K562 (cell line): ENCODE results near the gene FOXP4. TPM values are rescaled to one million over a fixed set of nuclear protein-coding genes. Genes with fewer than 3 reads are reported as not detected.

ENCODE experiments used
- ATAC-seq: fragments of 200-7000 bp; cut with Tn5 transposase; 3 replicates; pipeline ENCODE4 v1.9.1; 2020; ENCODE audit warnings: moderate library complexity
- BruUV-seq: library from RNA; stranded (reverse); fragments of 400-500 nt; replicated peaks from 2 replicates; lab custom pipeline; 2021; lab: Mats Ljungman, UMichigan
- CTCF ChIA-PET: fragments of 300-600 bp; formaldehyde crosslinking; extraction: SDS; loops from one replicate; lab custom pipeline; 2021; ENCODE audit warnings: low intra/inter-chr PET ratio; lab: Yijun Ruan, JAX
- POLR2A ChIA-PET: fragments of 300-600, 350-650 bp; sonication (Branson Sonifier 250); formaldehyde crosslinking; extraction: SDS; loops from one replicate; lab custom pipeline; 2021; ENCODE audit warnings: antibody characterized with exemption, inconsistent platforms; lab: Yijun Ruan, JAX
- DNase-seq, 4 experiments: peaks; one replicate each; pipeline versions ENCODE4 v3.0.0 to v3.0.0-alpha.2; 2011 to 2018; ENCODE audit warnings: low spot score in 3 of 4, mixed read lengths in 3 of 4; ENCODE audit errors: extremely low read depth in 1 of 4
- FAIRE-seq: peaks from 2 replicates; lab custom pipeline; 2011; peaks lifted over from hg19 to GRCh38; lab: Jason Lieb, UNC
- H2AFZ ChIP-seq: 2 replicates; pipeline ENCODE4 v1.6.0; 2011; ENCODE audit warnings: low read depth, low read length, control low read depth, inconsistent platforms
- H3K27ac ChIP-seq: fragments of 200-600 bp; 3 replicates; pipeline ENCODE4 v1.8.0; 2011; ENCODE audit warnings: low read depth, mild to moderate bottlenecking, control low read depth, inconsistent platforms, low read length, moderate library complexity, mixed read lengths; ENCODE audit errors: extremely low read depth
- H3K27me3 ChIP-seq, 2 experiments: fragments of 300-600 bp in 1 of 2; 2 replicates in 1 of 2; 3 replicates in 1 of 2; pipeline versions ENCODE4 v1.6.0 to v1.8.0; 2011; ENCODE audit warnings: inconsistent platforms in 2 of 2, low read length in 2 of 2, mild to moderate bottlenecking in 1 of 2, mixed read lengths in 1 of 2, moderate library complexity in 1 of 2; ENCODE audit not compliant: control insufficient read depth in 2 of 2, insufficient read depth in 2 of 2
- H3K36me3 ChIP-seq: fragments of 300-600 bp; 3 replicates; pipeline ENCODE4 v1.8.0; 2011; ENCODE audit warnings: mild to moderate bottlenecking, low read length, inconsistent platforms; ENCODE audit not compliant: control insufficient read depth, insufficient read depth
- H3K4me1 ChIP-seq, 2 experiments: fragments of 200-600 bp in 1 of 2; replicated peaks in 1 of 2; 2 replicates in 1 of 2; 3 replicates in 1 of 2; pipeline versions ENCODE4 v1.5.1 to v1.8.0; 2011; ENCODE audit warnings: inconsistent platforms in 2 of 2, low read length in 2 of 2, mild to moderate bottlenecking in 1 of 2, mixed read lengths in 1 of 2, moderate library complexity in 1 of 2; ENCODE audit not compliant: control insufficient read depth in 2 of 2, insufficient read depth in 2 of 2
- H3K4me2 ChIP-seq: 2 replicates; pipeline ENCODE4 v1.6.1; 2011; ENCODE audit warnings: low read length, control low read depth, inconsistent platforms, mixed read lengths; ENCODE audit not compliant: insufficient read depth
- H3K4me3 ChIP-seq: fragments of 200-600 bp; sonication (generic), shearing (Covaris generic); 2 replicates; pipeline ENCODE4 v1.5.1; 2016; ENCODE audit warnings: control low read depth, inconsistent platforms
- H3K79me2 ChIP-seq: fragments of 200-600 bp; 3 replicates; pipeline ENCODE4 v1.8.0; 2011; ENCODE audit warnings: low read length, inconsistent platforms; ENCODE audit not compliant: control insufficient read depth, insufficient read depth
- H3K9ac ChIP-seq, 2 experiments: 2 replicates each; pipeline versions ENCODE4 v1.6.0 to v1.6.1; 2011; ENCODE audit warnings: low read depth in 2 of 2, low read length in 2 of 2, control low read depth in 1 of 2, inconsistent platforms in 1 of 2, mild to moderate bottlenecking in 1 of 2, mixed read lengths in 1 of 2; ENCODE audit not compliant: insufficient read depth in 1 of 2
- H3K9me1 ChIP-seq: one replicate; pipeline ENCODE4 v1.6.0; 2011; ENCODE audit warnings: inconsistent platforms, mild to moderate bottlenecking, low read length, moderate library complexity; ENCODE audit not compliant: control insufficient read depth, insufficient read depth
- H3K9me3 ChIP-seq: replicated peaks from 2 replicates; pipeline ENCODE4 v1.5.1; 2011; ENCODE audit warnings: low read depth, low read length, inconsistent platforms; ENCODE audit not compliant: control insufficient read depth, insufficient read depth
- H4K20me1 ChIP-seq: replicated peaks from 2 replicates; pipeline ENCODE4 v1.6.1; 2011; ENCODE audit warnings: low read length, inconsistent platforms, mixed read lengths; ENCODE audit not compliant: control insufficient read depth, insufficient read depth
- FOXA1 ChIP-seq: fragments of 450-650 bp; IDR thresholded peaks from 2 replicates; pipeline ENCODE4 v1.6.1; 2016; ENCODE audit warnings: mild to moderate bottlenecking, borderline replicate concordance
- WGBS: fragments of 100-300 bp; shearing (Covaris generic); methylation state at CpG from one replicate; pipeline ENCODE4 v1.1.6; 2016; ENCODE audit warnings: low coverage, mixed read lengths; ENCODE audit not compliant: insufficient coverage; ENCODE audit errors: missing lambda C conversion rate; 5-methylcytosine and 5-hydroxymethylcytosine counted together
- in situ Hi-C: fragments of 300-500 bp; cut with MboI; formaldehyde crosslinking; loops from 4 replicates; pipeline ENCODE4 v1.15.0; 2018; ENCODE audit warnings: inconsistent platforms, mixed read lengths
- intact Hi-C: fragments of 100-400 bp; cut with micrococcal nuclease; formaldehyde crosslinking; loops from 2 replicates; pipeline ENCODE4 v1.14.2; 2022
- polyA plus RNA-seq, 8 experiments: library from polyadenylated mRNA; depleted of rRNA in 4 of 8; stranded (reverse) in 5 of 8; unstranded in 3 of 8; fragments of >200 nt; fragmentation: Nextera tagmentation in 2 of 8; fragmentation: Illumina TruSeq in 1 of 8; extraction: Ambion mirVana in 2 of 8; extraction: Trizol in 1 of 8; gene quantifications; 2 replicates each; pipeline versions ENCODE4 v1.2.1 to v1.2.3, GENCODE V29; 2011 to 2014; ENCODE audit warnings: inconsistent platforms in 1 of 8, missing spikeins in 1 of 8
- total RNA-seq, 7 experiments: library from RNA; depleted of rRNA in 6 of 7; stranded (reverse); fragments of >200 nt in 6 of 7; fragmentation: Illumina TruSeq in 2 of 7; extraction: Trizol in 2 of 7; gene quantifications; 2 replicates each; pipeline versions ENCODE4 v1.2.1 to v1.2.3, GENCODE V29; 2011 to 2021; ENCODE audit warnings: low replicate concordance in 1 of 7
- TF ChIP-seq, protein P1 (sequence below): fragments of 450-650 bp; IDR thresholded peaks from 2 replicates; pipeline ENCODE4 v1.6.1; 2018; ENCODE audit not compliant: partially characterized antibody

The FOXP4 gene
- total and polyA plus RNA-seq, 9 of the 15 experiments (the other 6 are each of a cell fraction or from before 2014, with no cell fraction given) = 0.11 to 29.4 (median 2.3) TPM

DNA sequence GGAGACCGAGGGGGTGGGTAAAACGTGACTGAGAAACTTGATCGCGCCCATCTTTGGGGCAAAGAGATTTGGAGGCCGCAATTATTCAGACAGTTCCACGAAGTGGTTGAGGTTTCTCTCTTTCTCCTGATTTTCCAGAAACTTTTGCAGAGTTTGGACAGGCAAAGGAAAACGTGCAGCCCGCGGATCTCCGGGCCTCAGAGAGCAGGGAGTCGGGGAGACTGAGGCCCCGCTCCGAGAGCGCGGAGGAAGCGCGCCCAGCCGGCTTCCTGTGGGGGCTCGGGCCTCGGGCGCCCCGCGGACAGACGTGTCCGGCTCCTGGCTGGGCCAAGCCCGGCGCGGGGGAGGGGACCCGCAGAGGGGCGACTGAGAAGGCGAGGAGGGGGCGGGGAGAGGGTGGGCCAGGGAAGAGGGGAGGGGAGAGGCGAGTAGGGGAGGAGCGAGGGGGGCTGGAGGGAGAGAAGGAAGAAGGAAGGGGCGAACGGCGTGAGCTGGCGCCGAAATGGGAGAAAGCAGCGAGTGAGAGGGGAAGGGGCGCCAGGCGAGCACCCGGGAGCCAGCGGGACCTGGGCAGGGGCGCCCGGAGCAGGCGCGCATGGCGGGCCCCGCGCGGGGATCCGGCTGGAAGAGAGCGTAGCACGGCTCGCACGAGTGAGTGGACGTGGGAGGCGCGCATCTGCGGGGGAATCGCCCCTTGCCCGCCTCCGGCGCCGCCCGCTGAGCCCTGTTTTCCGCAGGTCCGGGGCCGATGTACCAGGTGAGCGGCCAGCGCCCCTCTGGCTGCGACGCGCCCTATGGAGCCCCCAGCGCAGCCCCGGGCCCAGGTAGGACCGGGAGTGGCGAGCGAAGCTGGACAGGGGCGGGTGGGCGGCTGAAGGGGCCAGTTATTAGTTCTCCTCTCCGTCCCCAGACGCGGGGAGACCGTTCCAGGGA, 92.1 kb downstream of the FOXP4 start, which contains the start of gene MDFI (continued):
- TF ChIP-seq, protein P1, sequence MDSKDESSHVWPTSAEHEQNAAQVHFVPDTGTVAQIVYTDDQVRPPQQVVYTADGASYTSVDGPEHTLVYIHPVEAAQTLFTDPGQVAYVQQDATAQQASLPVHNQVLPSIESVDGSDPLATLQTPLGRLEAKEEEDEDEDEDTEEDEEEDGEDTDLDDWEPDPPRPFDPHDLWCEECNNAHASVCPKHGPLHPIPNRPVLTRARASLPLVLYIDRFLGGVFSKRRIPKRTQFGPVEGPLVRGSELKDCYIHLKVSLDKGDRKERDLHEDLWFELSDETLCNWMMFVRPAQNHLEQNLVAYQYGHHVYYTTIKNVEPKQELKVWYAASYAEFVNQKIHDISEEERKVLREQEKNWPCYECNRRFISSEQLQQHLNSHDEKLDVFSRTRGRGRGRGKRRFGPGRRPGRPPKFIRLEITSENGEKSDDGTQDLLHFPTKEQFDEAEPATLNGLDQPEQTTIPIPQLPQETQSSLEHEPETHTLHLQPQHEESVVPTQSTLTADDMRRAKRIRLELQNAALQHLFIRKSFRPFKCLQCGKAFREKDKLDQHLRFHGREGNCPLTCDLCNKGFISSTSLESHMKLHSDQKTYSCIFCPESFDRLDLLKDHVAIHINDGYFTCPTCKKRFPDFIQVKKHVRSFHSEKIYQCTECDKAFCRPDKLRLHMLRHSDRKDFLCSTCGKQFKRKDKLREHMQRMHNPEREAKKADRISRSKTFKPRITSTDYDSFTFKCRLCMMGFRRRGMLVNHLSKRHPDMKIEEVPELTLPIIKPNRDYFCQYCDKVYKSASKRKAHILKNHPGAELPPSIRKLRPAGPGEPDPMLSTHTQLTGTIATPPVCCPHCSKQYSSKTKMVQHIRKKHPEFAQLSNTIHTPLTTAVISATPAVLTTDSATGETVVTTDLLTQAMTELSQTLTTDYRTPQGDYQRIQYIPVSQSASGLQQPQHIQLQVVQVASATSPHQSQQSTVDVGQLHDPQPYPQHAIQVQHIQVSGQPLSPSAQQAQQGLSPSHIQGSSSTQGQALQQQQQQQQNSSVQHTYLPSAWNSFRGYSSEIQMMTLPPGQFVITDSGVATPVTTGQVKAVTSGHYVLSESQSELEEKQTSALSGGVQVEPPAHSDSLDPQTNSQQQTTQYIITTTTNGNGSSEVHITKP = no peak

DNA sequence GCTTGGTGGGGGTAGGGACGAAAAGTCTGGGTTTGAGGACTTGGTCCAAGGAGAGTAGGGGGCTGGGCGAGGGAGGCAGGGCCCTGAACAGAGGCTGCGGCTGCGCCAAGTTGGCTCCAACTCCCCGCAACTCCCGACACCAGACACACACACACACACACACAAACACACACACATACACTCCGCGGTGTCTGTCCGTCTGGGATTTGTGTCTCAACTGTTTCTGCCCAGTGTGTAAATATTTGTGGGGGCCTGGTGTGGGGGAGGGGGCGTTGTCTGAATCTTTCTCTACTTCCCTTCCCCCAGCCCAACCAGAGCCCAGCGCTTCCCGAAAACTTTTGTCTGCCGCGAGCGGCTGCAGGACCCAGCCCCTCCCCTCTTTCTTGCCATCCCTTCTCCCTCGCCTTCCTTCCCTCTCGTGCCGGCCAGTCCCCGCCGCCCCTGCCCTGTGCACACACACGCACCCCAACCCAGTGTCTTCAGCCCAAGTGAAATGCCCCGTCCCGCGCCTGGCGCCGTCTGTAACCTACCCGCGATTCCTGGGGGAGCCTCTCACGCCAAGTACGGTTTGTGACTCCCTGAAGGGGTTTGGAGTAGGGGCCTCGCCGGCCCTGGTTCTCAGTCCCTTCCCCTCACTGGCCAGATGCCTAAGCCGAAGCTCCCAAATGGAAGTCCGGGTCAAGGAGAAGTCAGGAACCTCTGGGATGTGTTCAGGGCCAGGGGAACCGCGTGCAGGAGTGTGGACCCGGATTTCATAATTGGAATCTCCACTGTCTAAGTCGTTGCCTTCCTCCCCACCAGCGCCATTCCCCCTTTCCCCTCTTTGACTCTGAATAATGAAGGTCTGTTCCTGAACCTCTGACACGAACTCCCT, 93.0 kb downstream of the FOXP4 start:
- H2AFZ ChIP-seq = no peak overlapping the region
- TF ChIP-seq FOXA1 = no peak
- TF ChIP-seq, all 486 proteins: peak for 0
- no peak for DNase-seq
- ATAC-seq = no peak; the same call in 2 of the 3 replicates
- Histone ChIP-seq H3K27ac (no peak overlapping the region), H3K9ac (no peak overlapping the region), H3K36me3 (no peaks in the 10 kb centered on the region), H3K79me2 (no peaks in the 10 kb centered on the region), H3K4me2 (no peak overlapping the region), H3K9me3 (no peaks in the 10 kb centered on the region), H3K4me3 (no peak overlapping the region), H4K20me1 (peaks cover 15% of the 10 kb centered on the region), H3K4me1 (peaks cover 0 to 21% of the 10 kb centered on the region in 2 experiments; a peak in 1 of 5 replicates), H3K27me3 (peaks cover 63 to 93% of the 10 kb centered on the region in 2 experiments), H3K9me1 (no peaks in the 10 kb centered on the region)
- WGBS = 2% methylated on average over 37 of the region's 40 CpGs
- no TSS peak for BruUV-seq
- intact Hi-C loops = no loop called here
- FAIRE-seq = no peak
- in situ Hi-C loops = no loop called here
- ChIA-PET POLR2A (no interaction called here), CTCF (no interaction called here)
